ENCODE results near the gene SPI1. TPM values are rescaled to one million over a fixed set of nuclear protein-coding genes. Genes with fewer than 3 reads are reported as not detected.
A peak's percentile ranks its signal among the peaks of the same experiment; 100 is the strongest.

SPI1 gene
- total and polyA plus RNA-seq, 2 experiments from 2014 or later = 0.30 TPM; not detected in 1

- 0 out of 2 replicates have a peak, but pooled peaks cover 5% of the 10 kb centered on the region for H3F3A ChIP-seq (ENCODE audit: insufficient read depth)
- no peaks in the 10 kb centered on the region for H3K4me1 ChIP-seq (ENCODE audit: insufficient read depth)
- no peaks in the 10 kb centered on the region for H4K20me1 ChIP-seq (ENCODE audit: insufficient read depth)
- 80 to 81% methylated on average over 15 of the region's 15 CpGs for whole genome bisulfite sequencing, 2 experiments (ENCODE audit: low coverage in 1 of 2, low lambda C conversion rate in 2 of 2, missing lambda C conversion rate in 2 of 2)
- H3K9me2 ChIP-seq (ENCODE audit: insufficient read depth) = no peaks in the 10 kb centered on the region
- in situ Hi-C loops (cut with MboI) = no loop called here
- peak overlapping the region; percentile 77 for H2AFZ ChIP-seq
- no peak overlapping the region for H3K27ac ChIP-seq
- H3K9ac ChIP-seq = peak overlapping the region; percentile 64; the same call in 1 of the 2 replicates
- DNase-seq = no peak
- no peak for TF ChIP-seq EZH2 (IDR thresholded peaks at IDR 0.05; ENCODE audit: insufficient read depth, poor library complexity, severe bottlenecking)
- no peak for TF ChIP-seq EZH2phosphoT487 (IDR thresholded peaks at IDR 0.05; ENCODE audit: insufficient read depth, low read depth)
- H3K4me2 ChIP-seq (ENCODE audit: unreplicated experiment) = peak overlapping the region; percentile 36
- no peaks in the 10 kb centered on the region for H3K9me3 ChIP-seq (ENCODE audit: low read depth)
- H3K79me2 ChIP-seq (ENCODE audit: insufficient read depth) = no peaks in the 10 kb centered on the region
- H3K4me3 ChIP-seq = no peak overlapping the region
- no peaks in the 10 kb centered on the region for H3K27me3 ChIP-seq (replicated peaks; ENCODE audit: insufficient read depth)
- H3K36me3 ChIP-seq (ENCODE audit: low read depth) = no peaks in the 10 kb centered on the region
Measured at GRCh38 chr11:47353978-47354774, 24.2 kb downstream of the SPI1 start.

GRCh38 chr11:47352556-47352955, 25.8 kb downstream of the SPI1 start, which contains the start of gene MYBPC3:
Gene MYBPC3, minus strand, starts transcription at chr11:47352702. Its CDS starts 55 bp downstream, at chr11:47352647.
- Histone ChIP-seq H3K9me2 (ENCODE audit: insufficient read depth) (no peaks in the 10 kb centered on the region), H3K27me3 (replicated peaks; ENCODE audit: insufficient read depth) (no peaks in the 10 kb centered on the region), H3K9me3 (ENCODE audit: low read depth) (no peaks in the 10 kb centered on the region), H3K79me2 (ENCODE audit: insufficient read depth) (no peaks in the 10 kb centered on the region), H3F3A (ENCODE audit: insufficient read depth) (0 out of 2 replicates have a peak, but pooled peaks cover 5% of the 10 kb centered on the region), H2AFZ (no peak within 1 kb of the TSS), H3K4me2 (ENCODE audit: unreplicated experiment) (no peak within 1 kb of the TSS), H4K20me1 (ENCODE audit: insufficient read depth) (no peaks in the 10 kb centered on the region), H3K4me3 (no peak within 1 kb of the TSS), H3K9ac (no peak within 1 kb of the TSS), H3K27ac (no peak within 1 kb of the TSS), H3K4me1 (ENCODE audit: insufficient read depth) (no peaks in the 10 kb centered on the region), H3K36me3 (ENCODE audit: low read depth) (no peaks in the 10 kb centered on the region)
- 66 to 72% methylated on average over 5 of the region's 5 CpGs for WGBS, 2 experiments (ENCODE audit: low coverage in 1 of 2, low lambda C conversion rate in 2 of 2, missing lambda C conversion rate in 2 of 2)
- TF ChIP-seq EZH2 (IDR thresholded peaks at IDR 0.05; ENCODE audit: insufficient read depth, poor library complexity, severe bottlenecking) (no peak), EZH2phosphoT487 (IDR thresholded peaks at IDR 0.05; ENCODE audit: insufficient read depth, low read depth) (no peak)
- DNase-seq = no peak
- in situ Hi-C loops (cut with MboI) = no loop called here

GRCh38 chr11:47351156-47352126, 26.9 kb downstream of the SPI1 start:
- TF ChIP-seq EZH2 (IDR thresholded peaks at IDR 0.05; ENCODE audit: insufficient read depth, poor library complexity, severe bottlenecking) = no peak
- no peak for TF ChIP-seq EZH2phosphoT487 (IDR thresholded peaks at IDR 0.05; ENCODE audit: insufficient read depth, low read depth)
- no peaks in the 10 kb centered on the region for H3K9me3 ChIP-seq (ENCODE audit: low read depth)
- 71 to 72% methylated on average over 29 of the region's 29 CpGs for WGBS, 2 experiments (ENCODE audit: low coverage in 1 of 2, low lambda C conversion rate in 2 of 2, missing lambda C conversion rate in 2 of 2)
- H3K36me3 ChIP-seq (ENCODE audit: low read depth) = no peaks in the 10 kb centered on the region
- H3K4me3 ChIP-seq = no peak overlapping the region
- no peak overlapping the region for H3K9ac ChIP-seq
- H4K20me1 ChIP-seq (ENCODE audit: insufficient read depth) = no peaks in the 10 kb centered on the region
- H3K4me2 ChIP-seq (ENCODE audit: unreplicated experiment) = no peak overlapping the region
- H3K9me2 ChIP-seq (ENCODE audit: insufficient read depth) = no peaks in the 10 kb centered on the region
- H3K27me3 ChIP-seq (replicated peaks; ENCODE audit: insufficient read depth) = no peaks in the 10 kb centered on the region
- H3K27ac ChIP-seq = no peak overlapping the region
- 0 out of 2 replicates have a peak, but pooled peaks cover 5% of the 10 kb centered on the region for H3F3A ChIP-seq (ENCODE audit: insufficient read depth)
- no peak for DNase-seq
- no peak overlapping the region for H2AFZ ChIP-seq
- in situ Hi-C loops (cut with MboI) = no loop called here
- H3K4me1 ChIP-seq (ENCODE audit: insufficient read depth) = no peaks in the 10 kb centered on the region
- H3K79me2 ChIP-seq (ENCODE audit: insufficient read depth) = no peaks in the 10 kb centered on the region

GRCh38 chr11:47350315-47350714, 28.0 kb downstream of the SPI1 start:
- no peaks in the 10 kb centered on the region for H3K9me2 ChIP-seq (ENCODE audit: insufficient read depth)
- no peaks in the 10 kb centered on the region for H3K79me2 ChIP-seq (ENCODE audit: insufficient read depth)
- no peaks in the 10 kb centered on the region for H4K20me1 ChIP-seq (ENCODE audit: insufficient read depth)
- no peaks in the 10 kb centered on the region for H3K4me1 ChIP-seq (ENCODE audit: insufficient read depth)
- H3K9me3 ChIP-seq (ENCODE audit: low read depth) = no peaks in the 10 kb centered on the region
- no peak overlapping the region for H3K4me2 ChIP-seq (ENCODE audit: unreplicated experiment)
- no peak overlapping the region for H3K4me3 ChIP-seq
- no peak overlapping the region for H3K9ac ChIP-seq
- in situ Hi-C loops (cut with MboI) = no loop called here
- DNase-seq = no peak
- 71% methylated on average over 8 to 9 of the region's 9 CpGs for WGBS, 2 experiments (ENCODE audit: low coverage in 1 of 2, low lambda C conversion rate in 2 of 2, missing lambda C conversion rate in 2 of 2)
- H3K36me3 ChIP-seq (ENCODE audit: low read depth) = no peaks in the 10 kb centered on the region
- H3K27me3 ChIP-seq (replicated peaks; ENCODE audit: insufficient read depth) = no peaks in the 10 kb centered on the region
- TF ChIP-seq EZH2 (IDR thresholded peaks at IDR 0.05; ENCODE audit: insufficient read depth, poor library complexity, severe bottlenecking) (no peak), EZH2phosphoT487 (IDR thresholded peaks at IDR 0.05; ENCODE audit: insufficient read depth, low read depth) (no peak)
- no peak overlapping the region for H3K27ac ChIP-seq
- H2AFZ ChIP-seq = no peak overlapping the region
- H3F3A ChIP-seq (ENCODE audit: insufficient read depth) = no peaks in the 10 kb centered on the region
